GM10266 (cell line): ENCODE measurements around the gene TEX28.
A peak's percentile ranks its signal among the peaks of the same experiment; 100 is the strongest.

Experiments used
- DNase-seq: peaks from one replicate; pipeline ENCODE4 v3.0.0; 2012; ENCODE audit errors: extremely low spot score
- TF ChIP-seq, protein P1 (sequence below): IDR thresholded peaks from 2 replicates; pipeline ENCODE4 v1.5.1; 2012; ENCODE audit warnings: mild to moderate bottlenecking, low read depth; ENCODE audit not compliant: control insufficient read depth, insufficient read depth; ENCODE audit errors: missing control alignments

Gene TEX28

DNA sequence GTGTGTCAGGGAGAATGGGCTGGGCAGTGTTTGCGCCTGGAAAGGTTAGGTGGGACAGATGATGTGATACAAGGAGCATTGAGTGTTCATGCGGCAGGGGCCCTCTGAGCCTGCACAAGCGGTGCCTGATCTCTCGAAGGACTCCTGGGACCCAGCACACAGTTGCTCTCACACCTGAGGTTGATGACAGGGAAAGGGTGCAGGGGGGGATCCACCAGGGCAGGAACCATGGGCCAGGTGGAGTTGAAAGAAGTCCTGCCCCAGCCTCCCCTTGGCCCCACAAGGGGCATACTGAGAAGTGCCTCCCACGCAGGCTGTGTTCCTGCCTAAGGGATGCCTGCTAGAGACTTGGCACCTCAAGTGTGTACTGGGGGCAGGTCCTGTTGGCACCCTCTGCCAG lies 33.7 kb upstream of the TEX28 start:
- DNase-seq = no peak
- TF ChIP-seq, protein P1, sequence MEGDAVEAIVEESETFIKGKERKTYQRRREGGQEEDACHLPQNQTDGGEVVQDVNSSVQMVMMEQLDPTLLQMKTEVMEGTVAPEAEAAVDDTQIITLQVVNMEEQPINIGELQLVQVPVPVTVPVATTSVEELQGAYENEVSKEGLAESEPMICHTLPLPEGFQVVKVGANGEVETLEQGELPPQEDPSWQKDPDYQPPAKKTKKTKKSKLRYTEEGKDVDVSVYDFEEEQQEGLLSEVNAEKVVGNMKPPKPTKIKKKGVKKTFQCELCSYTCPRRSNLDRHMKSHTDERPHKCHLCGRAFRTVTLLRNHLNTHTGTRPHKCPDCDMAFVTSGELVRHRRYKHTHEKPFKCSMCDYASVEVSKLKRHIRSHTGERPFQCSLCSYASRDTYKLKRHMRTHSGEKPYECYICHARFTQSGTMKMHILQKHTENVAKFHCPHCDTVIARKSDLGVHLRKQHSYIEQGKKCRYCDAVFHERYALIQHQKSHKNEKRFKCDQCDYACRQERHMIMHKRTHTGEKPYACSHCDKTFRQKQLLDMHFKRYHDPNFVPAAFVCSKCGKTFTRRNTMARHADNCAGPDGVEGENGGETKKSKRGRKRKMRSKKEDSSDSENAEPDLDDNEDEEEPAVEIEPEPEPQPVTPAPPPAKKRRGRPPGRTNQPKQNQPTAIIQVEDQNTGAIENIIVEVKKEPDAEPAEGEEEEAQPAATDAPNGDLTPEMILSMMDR = no peak

DNA sequence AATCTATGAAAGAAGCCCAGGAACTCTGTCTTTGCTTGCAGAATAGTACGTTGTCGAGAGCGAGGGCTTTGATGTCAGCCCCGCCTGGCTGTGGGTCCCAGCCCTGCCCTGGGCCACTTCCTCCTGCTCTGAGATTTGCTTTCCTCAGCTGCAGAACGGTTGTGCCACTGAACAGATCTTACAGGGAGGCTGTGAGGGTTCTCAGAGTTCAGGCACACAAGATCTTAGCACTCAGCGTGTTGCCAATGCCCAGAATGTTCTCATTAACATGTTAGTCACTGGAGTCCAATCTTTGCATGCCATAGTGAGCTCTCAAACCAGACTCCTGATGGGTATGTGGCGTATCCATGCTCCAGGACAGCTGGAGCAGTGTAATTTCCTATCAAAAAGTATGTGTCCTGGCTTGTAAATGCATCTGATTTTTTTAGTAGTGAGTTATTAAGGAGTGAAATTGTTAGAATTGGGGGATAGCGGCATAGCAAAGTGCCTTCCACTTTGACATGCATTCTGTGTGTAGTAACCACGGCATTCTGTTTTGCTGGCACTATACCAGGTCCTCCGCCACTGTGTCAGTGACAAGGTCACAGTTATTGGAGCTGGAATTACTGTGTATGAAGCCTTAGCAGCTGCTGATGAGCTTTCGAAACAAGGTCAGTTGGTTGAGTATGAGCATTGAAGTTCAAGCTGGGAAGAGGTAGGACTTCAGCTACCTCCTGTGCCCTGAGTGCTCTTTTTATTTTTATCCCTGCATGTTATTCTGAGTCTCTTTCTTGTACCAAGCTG lies 32.3 kb upstream of the TEX28 start:
- TF ChIP-seq, protein P1 = no peak
- no peak for DNase-seq

DNA sequence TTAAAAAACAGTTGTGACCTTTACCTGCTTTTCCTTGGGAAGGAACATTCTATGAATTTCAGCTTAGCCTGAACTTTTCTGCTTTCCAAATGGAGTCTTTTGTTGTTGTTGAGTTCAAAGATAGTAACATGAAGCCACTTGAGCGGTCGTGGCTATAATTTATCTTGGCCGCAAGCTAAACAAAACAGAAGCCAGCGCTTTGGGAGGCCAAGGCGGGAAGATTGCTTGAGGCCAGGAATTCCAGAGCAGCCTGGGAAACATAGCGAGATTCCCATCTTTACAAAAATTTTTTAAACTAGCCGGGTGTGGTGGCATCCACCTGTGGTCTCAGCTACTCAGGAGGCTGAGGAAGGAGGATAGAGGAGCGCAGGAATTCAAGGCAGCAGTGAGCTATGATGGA lies 30.6 kb upstream of the TEX28 start:
- TF ChIP-seq, protein P1 = no peak
- no peak for DNase-seq

DNA sequence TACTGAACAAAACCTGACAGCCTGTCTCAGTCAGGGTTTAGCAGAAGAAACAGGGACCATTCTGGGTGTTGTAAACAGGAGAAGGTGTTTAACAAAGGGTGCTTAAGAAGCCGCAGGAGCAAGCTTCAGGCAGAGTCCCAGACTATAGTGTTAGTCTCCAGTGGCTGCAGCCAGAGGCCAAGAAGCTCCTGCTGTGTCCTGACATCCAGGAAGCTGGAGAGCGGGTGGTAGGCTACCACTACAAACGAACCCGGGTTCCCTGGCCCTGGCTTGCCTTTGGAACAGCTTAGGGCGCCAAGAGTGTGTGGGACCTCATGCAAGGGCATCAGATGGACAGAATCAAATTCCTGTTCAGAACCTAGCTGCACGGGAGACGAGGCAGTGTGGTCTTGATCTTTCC lies 28.6 kb upstream of the TEX28 start:
- DNase-seq = no peak
- TF ChIP-seq, protein P1 = no peak

DNA sequence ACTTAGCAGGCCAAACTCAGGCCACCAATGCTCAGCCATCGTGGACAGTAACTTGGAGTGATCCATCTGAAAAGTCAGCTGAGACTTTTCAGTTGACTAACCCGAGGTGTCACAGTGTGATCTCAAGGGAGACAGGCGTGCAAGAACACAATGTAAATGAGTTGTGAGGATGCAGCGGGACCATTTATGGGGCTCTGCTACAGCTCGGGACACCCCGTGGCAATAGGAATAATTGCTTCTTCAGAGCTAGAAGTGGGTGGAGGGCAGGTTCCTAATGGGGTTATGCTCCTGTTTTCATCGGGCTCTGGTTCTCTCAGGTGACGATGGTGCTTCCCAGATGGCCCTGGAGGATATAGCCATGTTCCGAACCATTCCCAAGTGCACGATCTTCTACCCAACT lies 28.0 kb upstream of the TEX28 start:
- TF ChIP-seq, protein P1 = no peak
- no peak for DNase-seq

DNA sequence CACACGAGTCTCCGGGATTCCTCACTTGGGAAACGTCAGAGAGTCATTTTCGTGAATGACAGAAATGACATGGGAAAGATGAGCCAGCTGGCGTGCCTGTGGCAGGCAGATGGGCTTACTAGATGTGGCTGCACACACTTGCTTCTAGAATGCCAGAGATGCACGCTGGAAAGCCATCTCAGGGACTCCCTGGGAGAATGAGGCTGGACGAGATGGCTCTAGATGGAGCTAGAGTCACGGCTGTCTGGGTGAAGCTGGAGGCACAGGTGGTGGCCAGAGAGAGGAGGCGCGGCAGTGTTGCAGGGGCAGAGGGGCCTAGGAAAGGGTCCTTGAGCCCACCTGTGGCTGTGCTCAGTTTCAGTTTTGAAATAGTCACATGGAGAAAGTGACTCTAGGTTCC lies 26.7 kb upstream of the TEX28 start:
- DNase-seq = no peak
- TF ChIP-seq, protein P1 = peak; percentile 20

DNA sequence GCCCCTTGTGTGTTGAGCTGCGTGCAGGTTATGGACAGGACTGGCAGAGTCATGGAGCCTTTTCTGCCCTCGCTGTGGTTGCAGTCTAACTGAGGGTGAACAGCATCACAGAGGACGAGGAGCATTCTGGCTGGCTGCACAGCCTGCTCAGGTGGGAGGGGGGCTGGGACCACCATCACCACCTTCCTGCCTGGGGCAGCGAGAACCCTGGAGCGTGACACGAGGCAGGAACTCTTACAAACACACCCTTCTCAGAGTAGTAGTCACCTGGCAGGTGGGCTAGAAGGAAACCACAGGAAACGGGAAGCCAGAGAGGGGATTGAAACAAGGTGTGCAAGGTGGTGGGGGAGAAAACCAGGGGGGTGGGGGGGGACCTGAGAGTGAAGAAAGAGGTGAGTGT lies 26.2 kb upstream of the TEX28 start:
- DNase-seq = no peak
- TF ChIP-seq, protein P1 = no peak
